PC-9 (cell line): ENCODE data around the gene DENND1A. TPM values are rescaled to one million over a fixed set of nuclear protein-coding genes. Genes with fewer than 3 reads are reported as not detected.

ENCODE experiments used
- BruUV-seq: library from RNA; stranded (reverse); fragments of 400-500 nt; replicated peaks from 2 replicates; lab custom pipeline; 2021; lab: Mats Ljungman, UMichigan
- CTCF ChIA-PET: fragments of 300-600 bp; sonication (Branson Sonifier 250); formaldehyde crosslinking; loops from one replicate; lab custom pipeline; 2022; ENCODE audit warnings: antibody characterized with exemption; lab: Charles Lee
- POLR2A ChIA-PET: fragments of 300-600 bp; sonication (Branson Sonifier 250); formaldehyde crosslinking; loops from one replicate; lab custom pipeline; 2022; ENCODE audit warnings: antibody characterized with exemption; ENCODE audit not compliant: unreplicated experiment; lab: Charles Lee
- DNase-seq, 2 experiments: peaks; one replicate each; pipeline versions ENCODE4 v3.0.0 to v3.0.0-alpha.2; 2015 to 2022; ENCODE audit warnings: mixed read lengths in 1 of 2
- H2AFZ ChIP-seq: fragments of 200-600 bp; sonication (generic); 2 replicates; pipeline ENCODE4 v1.8.1; 2017; ENCODE audit warnings: antibody characterized with exemption
- H3F3A ChIP-seq: fragments of 200-600 bp; sonication (generic); 2 replicates; pipeline ENCODE4 v1.8.1; 2017; ENCODE audit warnings: antibody characterized with exemption, mild to moderate bottlenecking, low read depth; ENCODE audit not compliant: insufficient read depth
- H3K27ac ChIP-seq: fragments of 200-600 bp; sonication (generic); 2 replicates; pipeline ENCODE4 v1.6.1; 2016; ENCODE audit warnings: mixed run types
- H3K27me3 ChIP-seq: fragments of 200-600 bp; sonication (generic); 2 replicates; pipeline ENCODE4 v1.6.1; 2016; ENCODE audit warnings: low read depth, mixed run types; ENCODE audit not compliant: insufficient read depth
- H3K36me3 ChIP-seq: fragments of 200-600 bp; sonication (generic); 2 replicates; pipeline ENCODE4 v1.6.1; 2016; ENCODE audit warnings: low read depth, mixed run types
- H3K4me1 ChIP-seq: fragments of 200-600 bp; sonication (generic); replicated peaks from 2 replicates; pipeline ENCODE4 v1.6.1; 2016; ENCODE audit warnings: mixed run types; ENCODE audit not compliant: insufficient read depth
- H3K4me2 ChIP-seq: fragments of 200-600 bp; sonication (generic); 2 replicates; pipeline ENCODE4 v1.6.1; 2017; ENCODE audit warnings: mixed run types
- H3K4me3 ChIP-seq: fragments of 200-600 bp; sonication (generic); 2 replicates; pipeline ENCODE4 v1.6.1; 2016; ENCODE audit warnings: mixed run types
- H3K79me2 ChIP-seq: fragments of 200-600 bp; sonication (generic); 2 replicates; pipeline ENCODE4 v1.6.1; 2017; ENCODE audit warnings: low read depth, mixed run types
- H3K9me2 ChIP-seq: fragments of 200-600 bp; sonication (generic); 2 replicates; pipeline ENCODE4 v1.8.1; 2017; ENCODE audit warnings: mild to moderate bottlenecking; ENCODE audit not compliant: insufficient read depth
- H3K9me3 ChIP-seq: fragments of 200-600 bp; sonication (generic); 2 replicates; pipeline ENCODE4 v1.8.1; 2016; ENCODE audit warnings: low read depth; ENCODE audit not compliant: insufficient read depth
- H4K20me1 ChIP-seq: fragments of 200-600 bp; sonication (generic); 2 replicates; pipeline ENCODE4 v1.8.1; 2017; ENCODE audit not compliant: insufficient read depth
- CTCF ChIP-seq: fragments of 200-600 bp; sonication (generic); conservative IDR thresholded peaks from 2 replicates; pipeline ENCODE4 v1.6.1; 2017; ENCODE audit warnings: mixed run types, antibody characterized with exemption, mild to moderate bottlenecking, moderate library complexity
- EZH2 ChIP-seq: fragments of 200-600 bp; sonication (generic); IDR thresholded peaks from 2 replicates; pipeline ENCODE4 v1.8.0; 2017; ENCODE audit warnings: antibody characterized with exemption, low read depth
- intact Hi-C: fragments of 100-400 bp; cut with micrococcal nuclease; formaldehyde crosslinking; loops from one replicate; pipeline ENCODE4 v1.10.0; 2022; ENCODE audit not compliant: unreplicated experiment
- total RNA-seq: library from RNA; stranded (reverse); gene quantifications from 2 replicates; pipeline ENCODE4 v1.2.3, GENCODE V29; 2021

Gene DENND1A
- total RNA-seq, 1 experiment from 2014 or later, result 37.7 TPM

DNA sequence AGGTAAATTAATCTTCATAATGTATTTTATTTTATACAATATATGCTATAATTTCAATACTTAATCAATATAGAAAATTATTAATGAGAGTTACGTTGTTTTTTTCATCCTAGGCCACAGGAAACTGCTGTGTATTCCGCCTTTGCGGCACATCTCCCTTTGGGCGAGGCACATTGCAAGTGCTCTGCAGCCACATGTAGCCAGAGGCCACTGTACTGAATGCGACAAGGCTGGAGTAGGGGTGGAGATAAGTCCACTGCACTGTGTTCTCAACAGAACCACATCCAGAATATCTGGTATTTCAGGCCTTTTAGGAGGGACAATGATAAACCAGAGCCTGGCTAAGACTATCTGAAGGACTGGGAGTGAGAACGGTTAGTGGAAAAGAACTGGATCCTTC lies 439.2 kb downstream of the DENND1A start:
- Histone ChIP-seq H3K9me2 (no peaks in the 10 kb centered on the region), H4K20me1 (no peaks in the 10 kb centered on the region), H3K36me3 (no peaks in the 10 kb centered on the region), H2AFZ (no peak overlapping the region), H3K27ac (no peak overlapping the region), H3F3A (no peaks in the 10 kb centered on the region), H3K79me2 (no peaks in the 10 kb centered on the region), H3K9me3 (no peaks in the 10 kb centered on the region), H3K27me3 (no peaks in the 10 kb centered on the region), H3K4me2 (no peak overlapping the region), H3K4me1 (no peaks in the 10 kb centered on the region), H3K4me3 (no peak overlapping the region)
- no peak for TF ChIP-seq EZH2
- TF ChIP-seq CTCF, result no peak
- no peak for DNase-seq
- intact Hi-C loops, result no loop called here
- ChIA-PET POLR2A (no interaction called here), CTCF (no interaction called here)
- BruUV-seq, result no TSS peak

DNA sequence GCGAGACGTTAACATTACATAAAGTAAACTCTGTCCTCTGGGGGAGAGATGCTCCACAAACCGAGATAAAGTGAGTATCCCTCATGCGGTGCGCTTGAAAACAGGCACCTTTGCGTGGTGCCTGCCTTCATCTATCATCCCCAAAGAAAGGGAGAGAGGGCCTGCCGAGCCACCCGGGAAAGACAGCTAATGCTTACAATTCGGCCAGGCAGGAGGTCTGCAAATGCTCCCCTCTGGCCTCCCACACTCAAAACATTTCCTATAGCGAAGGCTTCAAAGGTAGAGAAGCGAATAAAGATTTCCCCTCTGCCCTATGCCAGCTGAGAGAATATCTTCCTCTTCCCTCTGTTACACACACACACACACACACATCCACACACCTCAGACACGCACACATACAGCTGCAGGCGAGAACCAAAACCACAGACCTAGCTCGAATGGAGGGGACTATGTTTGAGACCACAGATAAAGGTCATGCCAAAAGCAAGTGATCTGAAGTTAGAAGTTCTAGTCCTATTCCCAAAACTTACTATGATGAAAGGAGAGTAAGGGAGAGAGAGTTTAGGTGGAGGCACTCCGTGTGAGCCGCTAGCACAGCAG lies 441.1 kb downstream of the DENND1A start:
- no peaks in the 10 kb centered on the region for H3K4me1 ChIP-seq
- H3K79me2 ChIP-seq, result no peaks in the 10 kb centered on the region
- no peak overlapping the region for H2AFZ ChIP-seq
- H3K4me3 ChIP-seq, result no peak overlapping the region
- no peaks in the 10 kb centered on the region for H4K20me1 ChIP-seq
- TF ChIP-seq CTCF, result no peak
- TF ChIP-seq EZH2, result no peak
- no TSS peak for BruUV-seq
- no peaks in the 10 kb centered on the region for H3K9me3 ChIP-seq
- POLR2A ChIA-PET, result no interaction called here
- H3K4me2 ChIP-seq, result no peak overlapping the region
- intact Hi-C loops, result no loop called here
- no peaks in the 10 kb centered on the region for H3F3A ChIP-seq
- no peak for DNase-seq
- H3K36me3 ChIP-seq, result no peaks in the 10 kb centered on the region
- H3K27me3 ChIP-seq, result no peaks in the 10 kb centered on the region
- no peaks in the 10 kb centered on the region for H3K9me2 ChIP-seq
- H3K27ac ChIP-seq, result no peak overlapping the region
- CTCF ChIA-PET, result no interaction called here

GRCh38 chr9:123487944-123488548 lies 441.9 kb downstream of the DENND1A start:
- Histone ChIP-seq H3K9me2 (no peaks in the 10 kb centered on the region), H3K4me2 (no peak overlapping the region), H3F3A (no peaks in the 10 kb centered on the region), H2AFZ (no peak overlapping the region), H3K27me3 (no peaks in the 10 kb centered on the region), H3K27ac (no peak overlapping the region), H3K4me3 (no peak overlapping the region), H4K20me1 (no peaks in the 10 kb centered on the region), H3K79me2 (no peaks in the 10 kb centered on the region), H3K9me3 (no peaks in the 10 kb centered on the region), H3K36me3 (no peaks in the 10 kb centered on the region), H3K4me1 (no peaks in the 10 kb centered on the region)
- no TSS peak for BruUV-seq
- no peak for DNase-seq
- TF ChIP-seq CTCF (no peak), EZH2 (no peak)
- ChIA-PET POLR2A (no interaction called here), CTCF (no interaction called here)
- intact Hi-C loops, result no loop called here
